OCI-LY3 (cell line): ENCODE results near the gene HIVEP3.
A peak's percentile ranks its signal among the peaks of the same experiment; 100 is the strongest.

Source experiments
- H2AFZ ChIP-seq: fragments of 200-600, 300-600 bp; shearing (Covaris generic); 2 replicates; pipeline ENCODE4 v1.6.0; 2014; ENCODE audit warnings: antibody characterized with exemption, low read depth, low read length
- H3K27ac ChIP-seq: fragments of 200-600, 300-600 bp; sonication (generic); 2 replicates; pipeline ENCODE4 v1.5.1; 2014; ENCODE audit warnings: mild to moderate bottlenecking, low read length, moderate library complexity, mixed read lengths
- H3K27me3 ChIP-seq: fragments of 200-600, 300-600 bp; sonication (generic); 2 replicates; pipeline ENCODE4 v1.6.1; 2014; ENCODE audit warnings: low read depth, low read length, mixed read lengths
- H3K36me3 ChIP-seq: fragments of 200-600, 300-600 bp; sonication (generic); replicated peaks from 2 replicates; pipeline ENCODE3; 2014; ENCODE audit warnings: low read depth, low read length, mixed read lengths
- H3K4me1 ChIP-seq: fragments of 300-600, 200-600 bp; sonication (generic); 2 replicates; pipeline ENCODE4 v1.6.1; 2014; ENCODE audit warnings: low read length, mixed read lengths
- H3K4me2 ChIP-seq: fragments of 200-600, 300-600 bp; sonication (generic); 2 replicates; pipeline ENCODE4 v1.6.1; 2014; ENCODE audit warnings: low read length, mixed read lengths
- H3K4me3 ChIP-seq: fragments of 300-600, 200-600 bp; sonication (generic); 2 replicates; pipeline ENCODE4 v1.5.1; 2014; ENCODE audit warnings: antibody characterized with exemption, mild to moderate bottlenecking, low read length, moderate library complexity
- H3K79me2 ChIP-seq: fragments of 300-600, 200-600 bp; shearing (Covaris generic); 2 replicates; pipeline ENCODE4 v1.6.1; 2014; ENCODE audit warnings: mild to moderate bottlenecking, low read length, mixed read lengths
- H3K9ac ChIP-seq: fragments of 300-600, 200-600 bp; shearing (Covaris generic); 2 replicates; pipeline ENCODE4 v1.6.0; 2014; ENCODE audit warnings: mild to moderate bottlenecking, low read length, moderate library complexity
- H3K9me3 ChIP-seq: fragments of 200-600, 300-600 bp; shearing (Covaris generic); 2 replicates; pipeline ENCODE4 v1.6.1; 2014; ENCODE audit warnings: low read length, mixed read lengths; ENCODE audit not compliant: insufficient read depth
- H4K20me1 ChIP-seq: fragments of 200-600, 300-600 bp; sonication (generic); 2 replicates; pipeline ENCODE4 v1.6.1; 2016; ENCODE audit warnings: low read length, mixed read lengths; ENCODE audit not compliant: insufficient read depth
- CTCF ChIP-seq: fragments of 200-600, 300-600 bp; sonication (generic); IDR thresholded peaks from 2 replicates; pipeline ENCODE4 v1.5.1; 2014; ENCODE audit warnings: antibody characterized with exemption, low read length, low read depth
- EZH2phosphoT487 ChIP-seq: fragments of 200-600 bp; shearing (Covaris generic); IDR thresholded peaks from 2 replicates; pipeline ENCODE4 v1.6.1; 2018; ENCODE audit warnings: antibody characterized with exemption, mixed run types, low read depth

HIVEP3 gene

DNA sequence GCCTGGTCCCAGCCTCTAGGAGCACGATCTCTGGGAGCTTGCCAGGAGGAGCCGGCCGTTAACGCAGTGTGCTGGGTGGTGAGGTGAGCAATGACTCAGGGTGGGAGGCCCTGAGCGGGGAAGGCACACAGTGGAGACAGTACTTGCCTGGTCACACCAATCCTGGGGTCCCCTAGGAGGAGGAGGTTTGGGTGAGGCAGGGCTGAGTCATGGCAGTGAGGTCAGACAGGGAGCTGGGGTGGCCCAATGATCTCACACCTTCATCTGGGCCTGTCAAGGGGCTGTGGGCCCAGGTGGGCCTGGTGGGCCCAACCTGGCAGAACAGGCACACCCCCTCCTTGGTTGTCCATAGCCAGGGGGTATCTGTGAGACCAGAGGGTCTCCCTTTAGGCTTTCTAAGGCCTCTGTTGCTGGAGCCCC lies 425.6 kb downstream of the HIVEP3 start:
- Histone ChIP-seq H3K4me1 (peaks cover 36% of the 10 kb centered on the region), H3K36me3 (no peaks in the 10 kb centered on the region), H3K4me2 (no peak overlapping the region), H3K4me3 (no peak overlapping the region), H3K79me2 (no peaks in the 10 kb centered on the region), H3K27ac (no peak overlapping the region), H3K27me3 (no peaks in the 10 kb centered on the region), H2AFZ (no peak overlapping the region), H4K20me1 (no peaks in the 10 kb centered on the region), H3K9me3 (no peaks in the 10 kb centered on the region), H3K9ac (no peak overlapping the region)
- TF ChIP-seq CTCF = no peak

DNA sequence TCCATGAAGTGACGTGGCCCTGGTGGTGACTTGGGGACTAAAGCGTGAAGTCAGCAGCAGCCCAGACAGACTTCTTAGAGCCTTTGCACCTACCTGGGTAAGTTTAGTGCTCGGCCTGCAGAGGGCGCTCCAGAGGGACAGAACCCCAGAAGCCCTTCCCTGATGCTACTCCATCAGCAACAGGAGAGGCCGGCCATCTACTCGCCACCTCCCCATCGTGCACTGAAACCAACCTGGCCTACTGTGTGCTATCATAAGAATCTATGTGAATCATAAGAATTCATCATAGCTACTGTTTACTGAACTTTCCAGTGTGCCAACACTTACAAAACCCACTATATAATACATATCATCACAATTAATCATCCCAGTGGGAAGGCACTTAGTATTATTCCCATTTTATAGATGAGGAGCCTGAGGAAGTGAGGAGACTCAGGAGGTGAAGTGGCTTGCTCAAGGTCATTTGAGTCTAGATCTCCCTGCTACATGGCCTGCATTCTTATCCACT lies 426.3 kb downstream of the HIVEP3 start:
- H3K4me2 ChIP-seq = no peak overlapping the region

DNA sequence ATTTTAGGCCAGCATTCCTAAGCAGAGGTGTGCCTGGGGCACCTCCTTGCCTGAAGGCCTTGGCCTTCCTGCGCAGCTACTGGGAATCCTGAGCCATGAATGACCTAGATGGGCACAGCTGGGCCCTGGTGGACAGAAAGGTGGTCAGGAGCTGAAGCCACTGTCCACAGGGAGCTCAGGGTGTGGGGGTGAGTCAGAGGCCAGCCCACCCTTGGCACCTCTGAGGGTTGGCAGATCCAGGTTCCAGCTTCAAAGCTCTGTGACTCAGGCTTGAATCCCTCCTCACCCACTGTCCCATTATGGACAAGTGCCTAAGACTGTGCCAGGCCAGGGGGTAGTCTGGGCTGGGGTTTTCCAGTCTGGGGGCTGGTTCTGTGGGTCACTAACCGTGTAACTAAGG lies 427.8 kb downstream of the HIVEP3 start:
- Histone ChIP-seq H3K4me2 (no peak overlapping the region), H3K9ac (no peak overlapping the region), H3K27me3 (no peaks in the 10 kb centered on the region), H3K36me3 (no peaks in the 10 kb centered on the region), H3K4me1 (peaks cover 43% of the 10 kb centered on the region), H3K79me2 (no peaks in the 10 kb centered on the region), H3K27ac (no peak overlapping the region), H4K20me1 (no peaks in the 10 kb centered on the region), H3K4me3 (no peak overlapping the region), H2AFZ (no peak overlapping the region), H3K9me3 (no peaks in the 10 kb centered on the region)
- no peak for TF ChIP-seq EZH2phosphoT487
- no peak for TF ChIP-seq CTCF

More for the DNA sequence above, 426.3 kb downstream of the HIVEP3 start:
- peak; percentile 75 for TF ChIP-seq CTCF
- no peak for TF ChIP-seq EZH2phosphoT487
- Histone ChIP-seq H3K4me3 (no peak overlapping the region), H3K9me3 (no peaks in the 10 kb centered on the region), H3K79me2 (no peaks in the 10 kb centered on the region), H3K4me1 (peaks cover 36% of the 10 kb centered on the region), H3K27ac (no peak overlapping the region), H3K9ac (no peak overlapping the region), H4K20me1 (no peaks in the 10 kb centered on the region), H2AFZ (no peak overlapping the region), H3K27me3 (no peaks in the 10 kb centered on the region), H3K36me3 (no peaks in the 10 kb centered on the region)

GRCh38 chr1:41489561-41489960 lies 429.2 kb downstream of the HIVEP3 start:
- no peak overlapping the region for H3K4me2 ChIP-seq
- no peak overlapping the region for H3K9ac ChIP-seq
- no peak overlapping the region for H2AFZ ChIP-seq
- H3K36me3 ChIP-seq = no peaks in the 10 kb centered on the region
- no peak overlapping the region for H3K4me3 ChIP-seq
- H3K27me3 ChIP-seq = no peaks in the 10 kb centered on the region
- H3K9me3 ChIP-seq = no peaks in the 10 kb centered on the region
- H3K79me2 ChIP-seq = no peaks in the 10 kb centered on the region
- TF ChIP-seq EZH2phosphoT487 (no peak), CTCF (no peak)
- no peak overlapping the region for H3K27ac ChIP-seq
- no peaks in the 10 kb centered on the region for H4K20me1 ChIP-seq
- peaks cover 45% of the 10 kb centered on the region for H3K4me1 ChIP-seq
